Measurements from ENCODE around the gene PIP5KL1.

DNA sequence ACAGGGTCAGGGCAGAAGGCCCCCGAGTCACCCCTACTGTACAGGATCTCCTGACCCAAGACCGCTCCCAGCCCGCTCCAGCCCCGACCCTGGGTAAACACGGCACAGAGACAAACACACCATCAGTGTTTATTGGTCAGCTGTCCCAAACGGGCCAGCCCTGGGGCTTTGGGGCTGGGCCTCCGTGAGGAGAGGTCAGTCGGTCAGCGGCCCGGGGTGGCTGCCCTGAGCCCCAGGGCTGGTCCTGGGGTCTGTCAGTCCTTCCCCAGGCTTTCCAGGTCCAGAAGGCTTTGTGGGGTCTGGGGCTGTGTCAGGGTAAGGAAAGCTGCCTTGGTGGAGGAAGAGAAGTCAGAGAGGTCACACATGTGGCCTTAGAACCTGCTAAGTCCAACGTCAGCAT, 4.4 kb upstream of the PIP5KL1 start:
- TF ChIP-seq POLR2A (IDR thresholded peaks at IDR 0.05; ENCODE audit: low read depth, low read length) (no peak), POLR2AphosphoS5 (IDR thresholded peaks at IDR 0.05; ENCODE audit: insufficient read depth, low read depth, low read length) (no peak), MYC (IDR thresholded peaks at IDR 0.05; ENCODE audit: low read depth, low read length) (no peak), EZH2 (IDR thresholded peaks at IDR 0.05; ENCODE audit: borderline replicate concordance, low read depth, low read length, severe bottlenecking) (no peak)
- TF ChIP-seq, protein P1, sequence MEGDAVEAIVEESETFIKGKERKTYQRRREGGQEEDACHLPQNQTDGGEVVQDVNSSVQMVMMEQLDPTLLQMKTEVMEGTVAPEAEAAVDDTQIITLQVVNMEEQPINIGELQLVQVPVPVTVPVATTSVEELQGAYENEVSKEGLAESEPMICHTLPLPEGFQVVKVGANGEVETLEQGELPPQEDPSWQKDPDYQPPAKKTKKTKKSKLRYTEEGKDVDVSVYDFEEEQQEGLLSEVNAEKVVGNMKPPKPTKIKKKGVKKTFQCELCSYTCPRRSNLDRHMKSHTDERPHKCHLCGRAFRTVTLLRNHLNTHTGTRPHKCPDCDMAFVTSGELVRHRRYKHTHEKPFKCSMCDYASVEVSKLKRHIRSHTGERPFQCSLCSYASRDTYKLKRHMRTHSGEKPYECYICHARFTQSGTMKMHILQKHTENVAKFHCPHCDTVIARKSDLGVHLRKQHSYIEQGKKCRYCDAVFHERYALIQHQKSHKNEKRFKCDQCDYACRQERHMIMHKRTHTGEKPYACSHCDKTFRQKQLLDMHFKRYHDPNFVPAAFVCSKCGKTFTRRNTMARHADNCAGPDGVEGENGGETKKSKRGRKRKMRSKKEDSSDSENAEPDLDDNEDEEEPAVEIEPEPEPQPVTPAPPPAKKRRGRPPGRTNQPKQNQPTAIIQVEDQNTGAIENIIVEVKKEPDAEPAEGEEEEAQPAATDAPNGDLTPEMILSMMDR (IDR thresholded peaks at IDR 0.05; ENCODE audit: extremely low read depth in 1 of 2, insufficient read depth in 1 of 2, low read depth in 1 of 2, low read length in 2 of 2) = no peak

Measured in endothelial cell of umbilical vein (primary cell).